Stimulated activated effector memory CD8-positive, alpha-beta T cell treated with anti-CD3 and anti-CD28 coated beads, Interleukin-12 subunit alpha, Interleukin-12 subunit beta, amount 100 ng/mL, for 72 hours (primary cell): ENCODE data around the gene KLRF2.
A peak's percentile ranks its signal among the peaks of the same experiment; 100 is the strongest.

Source experiments
- ATAC-seq: fragments of 150-1000 bp; cut with Tn5 transposase; 2 replicates; pipeline ENCODE4 v1.10.0; 2021
- DNase-seq, 2 donors: peaks; one replicate each; pipeline ENCODE4 v3.0.0; 2021 to 2022; ENCODE audit warnings: low spot score in 2 of 2
- H3K27ac Mint-ChIP-seq: one replicate; pipeline ENCODE4 v1.8.0; 2022; ENCODE audit warnings: mild to moderate bottlenecking, mixed read lengths
- H3K36me3 Mint-ChIP-seq: one replicate; pipeline ENCODE4 v1.8.0; 2022; ENCODE audit warnings: mild to moderate bottlenecking, mixed read lengths
- H3K4me1 Mint-ChIP-seq: one replicate; pipeline ENCODE4 v1.8.0; 2022; ENCODE audit warnings: mixed read lengths
- H3K4me3 Mint-ChIP-seq: one replicate; pipeline ENCODE4 v1.8.0; 2022; ENCODE audit warnings: mild to moderate bottlenecking, mixed read lengths
- H3K9me3 Mint-ChIP-seq: one replicate; pipeline ENCODE4 v1.8.0; 2022; ENCODE audit warnings: mixed read lengths

KLRF2 gene

GRCh38 chr12:9908350-9908749, 27.1 kb downstream of the KLRF2 start:
- H3K4me3 Mint-ChIP-seq, result no peak overlapping the region
- H3K27ac Mint-ChIP-seq, result no peak overlapping the region
- DNase-seq (no peak), ATAC-seq (no peak)
- peaks cover 22% of the 10 kb centered on the region for H3K4me1 Mint-ChIP-seq
- no peaks in the 10 kb centered on the region for H3K36me3 Mint-ChIP-seq
- H3K9me3 Mint-ChIP-seq, result peaks cover 21% of the 10 kb centered on the region

GRCh38 chr12:9909724-9910123, 28.4 kb downstream of the KLRF2 start:
- H3K27ac Mint-ChIP-seq, result no peak overlapping the region
- no peak for ATAC-seq

GRCh38 chr12:9910716-9911421, 29.6 kb downstream of the KLRF2 start:
- H3K4me1 Mint-ChIP-seq, result peaks cover 22% of the 10 kb centered on the region
- no peak overlapping the region for H3K4me3 Mint-ChIP-seq
- H3K9me3 Mint-ChIP-seq, result peaks cover 21% of the 10 kb centered on the region
- peak overlapping the region; percentile 63 for H3K27ac Mint-ChIP-seq
- ATAC-seq (no peak), DNase-seq (no peak)
- H3K36me3 Mint-ChIP-seq, result no peaks in the 10 kb centered on the region

More at GRCh38 chr12:9909724-9910123, 28.4 kb downstream of the KLRF2 start:
- H3K9me3 Mint-ChIP-seq, result peaks cover 21% of the 10 kb centered on the region
- H3K4me1 Mint-ChIP-seq, result peaks cover 22% of the 10 kb centered on the region
- DNase-seq, result no peak
- H3K36me3 Mint-ChIP-seq, result no peaks in the 10 kb centered on the region
- no peak overlapping the region for H3K4me3 Mint-ChIP-seq

- Mint-ChIP-seq H3K27ac (no peak overlapping the region), H3K9me3 (peaks cover 21% of the 10 kb centered on the region), H3K4me3 (no peak overlapping the region), H3K36me3 (no peaks in the 10 kb centered on the region), H3K4me1 (peaks cover 15% of the 10 kb centered on the region)
- DNase-seq, result no peak
- ATAC-seq, result no peak
These were observed 30.4 kb downstream of the KLRF2 start for GRCh38 chr12:9911708-9912107.

GRCh38 chr12:9919443-9919842, 38.2 kb downstream of the KLRF2 start:
- H3K9me3 Mint-ChIP-seq, result no peaks in the 10 kb centered on the region
- ATAC-seq (no peak), DNase-seq (no peak)
- peaks cover 4% of the 10 kb centered on the region for H3K4me1 Mint-ChIP-seq
- H3K4me3 Mint-ChIP-seq, result no peak overlapping the region
- no peaks in the 10 kb centered on the region for H3K36me3 Mint-ChIP-seq
- no peak overlapping the region for H3K27ac Mint-ChIP-seq

- Mint-ChIP-seq H3K36me3 (no peaks in the 10 kb centered on the region), H3K9me3 (no peaks in the 10 kb centered on the region), H3K4me3 (no peak overlapping the region), H3K4me1 (peaks cover 4% of the 10 kb centered on the region), H3K27ac (no peak overlapping the region)
- no peak for DNase-seq
- no peak for ATAC-seq
These were observed 39.2 kb downstream of the KLRF2 start for GRCh38 chr12:9920451-9920850.

- Mint-ChIP-seq H3K9me3 (no peaks in the 10 kb centered on the region), H3K4me3 (no peak overlapping the region), H3K36me3 (no peaks in the 10 kb centered on the region), H3K27ac (no peak overlapping the region), H3K4me1 (peaks cover 4% of the 10 kb centered on the region)
- DNase-seq (no peak), ATAC-seq (no peak)
These were observed 41.1 kb downstream of the KLRF2 start for GRCh38 chr12:9922429-9922828.

GRCh38 chr12:9925705-9926393, 44.6 kb downstream of the KLRF2 start:
- no peaks in the 10 kb centered on the region for H3K36me3 Mint-ChIP-seq
- peak overlapping the region; percentile 29 for H3K27ac Mint-ChIP-seq
- ATAC-seq, result peak; percentile 37
- H3K4me3 Mint-ChIP-seq, result peak overlapping the region; percentile 43
- no peak for DNase-seq
- H3K9me3 Mint-ChIP-seq, result no peaks in the 10 kb centered on the region
- H3K4me1 Mint-ChIP-seq, result peaks cover 4% of the 10 kb centered on the region

GRCh38 chr12:9926876-9927275, 45.6 kb downstream of the KLRF2 start:
- Mint-ChIP-seq H3K27ac (no peak overlapping the region), H3K4me1 (peaks cover 4% of the 10 kb centered on the region), H3K4me3 (no peak overlapping the region), H3K36me3 (no peaks in the 10 kb centered on the region), H3K9me3 (no peaks in the 10 kb centered on the region)
- DNase-seq (no peak), ATAC-seq (no peak)

GRCh38 chr12:9928607-9929006, 47.3 kb downstream of the KLRF2 start:
- H3K4me1 Mint-ChIP-seq, result no peaks in the 10 kb centered on the region
- peak; percentile 58 for ATAC-seq
- no peak overlapping the region for H3K27ac Mint-ChIP-seq
- H3K36me3 Mint-ChIP-seq, result no peaks in the 10 kb centered on the region
- H3K4me3 Mint-ChIP-seq, result no peak overlapping the region
- no peaks in the 10 kb centered on the region for H3K9me3 Mint-ChIP-seq
- no peak for DNase-seq

- Mint-ChIP-seq H3K36me3 (no peaks in the 10 kb centered on the region), H3K9me3 (no peaks in the 10 kb centered on the region), H3K4me1 (no peaks in the 10 kb centered on the region), H3K27ac (no peak overlapping the region), H3K4me3 (no peak overlapping the region)
- ATAC-seq (no peak), DNase-seq (no peak)
These were observed 50.0 kb downstream of the KLRF2 start for GRCh38 chr12:9931245-9931644.

- no peak within 1 kb of the TSS for H3K4me3 Mint-ChIP-seq
- no peaks in the 10 kb centered on the region for H3K36me3 Mint-ChIP-seq
- H3K4me1 Mint-ChIP-seq, result no peaks in the 10 kb centered on the region
- DNase-seq (no peak), ATAC-seq (no peak)
- H3K9me3 Mint-ChIP-seq, result no peaks in the 10 kb centered on the region
- H3K27ac Mint-ChIP-seq, result no peak within 1 kb of the TSS
These were observed 51.0 kb downstream of the KLRF2 start, which contains the start of gene CLEC2A for GRCh38 chr12:9932270-9932669. Gene CLEC2A (minus strand): TSS chr12:9932370. CDS start chr12:9932329, 41 bp downstream.

- ATAC-seq (no peak), DNase-seq (no peak)
- H3K4me3 Mint-ChIP-seq, result no peak overlapping the region
- no peaks in the 10 kb centered on the region for H3K4me1 Mint-ChIP-seq
- no peaks in the 10 kb centered on the region for H3K36me3 Mint-ChIP-seq
- no peaks in the 10 kb centered on the region for H3K9me3 Mint-ChIP-seq
- H3K27ac Mint-ChIP-seq, result no peak overlapping the region
These were observed 52.7 kb downstream of the KLRF2 start for GRCh38 chr12:9933958-9934357.

- Mint-ChIP-seq H3K36me3 (no peaks in the 10 kb centered on the region), H3K9me3 (no peaks in the 10 kb centered on the region), H3K27ac (no peak overlapping the region), H3K4me3 (no peak overlapping the region), H3K4me1 (no peaks in the 10 kb centered on the region)
- ATAC-seq, result no peak
- no peak for DNase-seq
These were observed 53.7 kb downstream of the KLRF2 start for GRCh38 chr12:9935026-9935425.

- ATAC-seq (no peak), DNase-seq (no peak)
These were observed 55.3 kb downstream of the KLRF2 start for GRCh38 chr12:9936591-9936990.

GRCh38 chr12:9940375-9940774, 59.1 kb downstream of the KLRF2 start:
- no peak for ATAC-seq
- Mint-ChIP-seq H3K4me1 (peaks cover 6% of the 10 kb centered on the region), H3K36me3 (no peaks in the 10 kb centered on the region), H3K4me3 (no peak overlapping the region), H3K27ac (no peak overlapping the region), H3K9me3 (no peaks in the 10 kb centered on the region)
- DNase-seq, result no peak

More at GRCh38 chr12:9936591-9936990, 55.3 kb downstream of the KLRF2 start:
- Mint-ChIP-seq H3K36me3 (no peaks in the 10 kb centered on the region), H3K9me3 (no peaks in the 10 kb centered on the region), H3K27ac (no peak overlapping the region), H3K4me1 (no peaks in the 10 kb centered on the region), H3K4me3 (no peak overlapping the region)
